NCI-H2171 treated with DMSO at 0.1 percent for 48 hours (cell line): ENCODE measurements around the gene AP1S1.
"Not testable (repeated sequence)": the region's sequence is repeated elsewhere in the genome, so short reads cannot be mapped to it uniquely, and the experiment has no call there.

Source experiments
- DNase-seq: peaks from one replicate; lab custom pipeline; 2025; lab: John Stamatoyannopoulos, UW

AP1S1 gene

DNA sequence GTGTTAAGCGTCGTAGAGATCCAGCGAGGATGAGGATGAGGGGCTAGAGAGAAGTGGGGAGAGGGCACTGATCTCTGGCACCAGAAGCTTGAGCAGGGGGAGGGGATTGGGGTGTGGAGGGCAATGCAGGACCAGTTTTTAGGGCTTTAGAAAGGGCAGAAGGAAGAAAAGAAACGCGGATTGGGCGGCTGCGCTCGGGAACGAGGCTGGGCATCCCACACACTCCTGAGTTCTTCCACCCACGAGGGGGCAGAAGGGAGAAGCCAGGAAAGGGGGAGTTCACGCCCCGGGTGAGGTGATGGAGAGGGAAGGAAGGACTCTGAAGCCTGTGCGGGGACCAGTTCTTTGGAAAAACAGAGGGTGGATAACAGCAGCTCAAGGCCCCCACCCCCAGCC, 17.2 kb downstream of the AP1S1 start:
- DNase-seq: no peak

DNA sequence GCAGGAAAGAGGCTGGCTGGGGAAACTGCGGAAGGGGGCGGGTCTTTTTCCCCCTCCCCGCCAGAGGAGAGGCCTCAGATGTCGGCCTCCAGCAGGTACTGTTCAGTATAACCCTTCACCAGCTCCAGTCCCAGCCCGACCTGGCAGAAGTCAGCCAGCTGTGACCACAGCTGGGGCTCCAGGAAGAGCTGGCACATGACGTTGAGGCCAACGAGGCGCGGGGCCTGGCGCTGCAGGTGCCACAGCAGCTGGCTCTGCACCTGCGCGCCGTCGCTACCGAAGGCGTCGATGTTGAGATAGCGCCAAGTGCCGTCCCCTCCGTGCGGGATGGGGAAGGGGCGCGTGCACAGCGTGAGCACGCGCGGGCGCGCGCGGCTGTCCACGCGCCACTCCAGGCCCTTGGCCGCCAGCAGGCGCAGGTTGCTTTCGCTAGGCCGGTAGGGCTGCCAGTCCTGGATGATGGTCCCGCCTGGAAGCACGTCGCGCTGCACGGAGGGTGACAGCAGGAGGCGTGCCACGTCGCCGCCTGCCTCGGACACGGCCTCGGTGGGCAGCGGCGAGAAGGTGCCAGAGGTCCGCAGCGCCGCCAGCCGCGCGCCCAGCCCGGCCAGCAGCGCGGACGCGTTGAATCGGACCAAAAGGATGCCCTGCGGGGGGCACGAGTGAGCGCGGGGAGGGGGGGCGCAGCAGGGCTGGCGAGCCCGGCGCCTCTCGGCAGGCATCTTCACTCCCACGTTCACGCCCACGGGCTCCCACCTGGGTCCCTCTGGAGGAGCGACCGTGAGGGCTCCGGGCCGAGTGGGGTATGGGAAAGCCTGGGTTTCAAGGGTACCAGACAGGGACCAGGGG, 18.0 kb downstream of the AP1S1 start:
- DNase-seq: peak; percentile 85

DNA sequence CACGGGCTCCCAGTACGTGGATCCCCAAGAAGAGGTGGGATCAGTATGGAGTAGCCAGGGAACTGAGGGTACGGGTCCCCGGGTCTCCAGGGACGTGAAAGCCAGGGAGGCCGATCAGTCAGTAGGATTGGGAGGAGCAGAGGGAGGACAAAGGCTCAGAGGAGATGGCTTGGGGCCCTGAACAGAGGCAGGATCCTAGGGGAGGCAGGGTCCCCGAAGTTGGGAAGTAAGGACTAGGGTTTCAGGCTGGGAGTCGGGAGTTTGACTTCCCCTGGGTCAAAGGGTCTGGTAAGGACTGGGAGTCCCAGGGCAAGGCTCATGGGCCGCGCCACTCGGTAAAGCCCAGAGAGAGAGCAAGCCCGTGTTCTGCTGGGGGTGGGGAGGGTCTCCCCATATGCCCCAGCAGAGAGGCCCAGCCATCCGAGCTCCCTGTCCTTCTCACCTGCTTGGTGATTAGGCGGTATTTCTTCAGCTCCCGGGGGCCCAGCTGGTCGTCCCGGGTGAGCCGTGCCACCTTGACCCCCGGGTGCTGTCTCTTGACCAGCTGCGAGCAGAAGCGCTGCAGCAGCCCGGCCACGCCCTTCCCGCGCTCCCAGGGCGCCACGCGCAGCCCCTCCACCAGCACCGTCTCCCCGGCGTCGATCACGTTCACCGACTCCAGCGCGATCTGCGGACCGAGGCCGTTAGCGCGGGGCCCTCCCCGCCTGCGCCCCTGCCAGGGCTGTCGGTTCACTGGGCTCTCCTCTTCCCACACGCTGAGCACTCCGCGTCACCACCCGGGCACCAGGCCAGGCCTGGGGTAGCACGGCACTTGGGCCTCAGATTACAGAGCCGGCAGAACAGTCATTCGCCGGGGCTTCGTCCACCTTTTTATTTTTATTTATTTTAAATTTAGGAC, 18.8 kb downstream of the AP1S1 start:
- peak; percentile 64 for DNase-seq

DNA sequence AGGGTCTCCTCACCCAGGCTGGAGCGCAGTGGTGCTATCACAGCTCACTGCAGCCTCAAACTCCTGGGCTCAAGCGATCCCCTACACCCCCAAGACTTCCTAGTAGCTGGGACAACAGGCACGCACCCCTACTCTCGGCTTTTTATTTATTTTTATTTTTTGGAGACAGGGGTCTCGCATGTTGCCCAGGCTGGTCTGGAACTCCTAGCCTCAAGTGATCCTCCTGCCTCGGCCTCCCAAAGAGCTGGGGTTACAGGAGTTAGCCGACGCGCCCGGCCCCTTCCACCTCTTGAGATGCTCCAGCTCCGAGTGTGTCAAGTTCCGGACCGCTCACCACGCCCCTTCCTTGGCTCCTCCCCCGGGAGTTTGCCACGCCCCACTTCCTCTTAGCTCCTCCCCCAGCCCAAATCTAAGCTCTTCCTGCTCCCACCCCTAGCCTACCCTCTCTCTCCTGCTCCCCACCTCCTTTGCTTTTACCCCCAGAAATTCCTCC, 19.5 kb downstream of the AP1S1 start:
- peak; percentile 27 for DNase-seq

DNA sequence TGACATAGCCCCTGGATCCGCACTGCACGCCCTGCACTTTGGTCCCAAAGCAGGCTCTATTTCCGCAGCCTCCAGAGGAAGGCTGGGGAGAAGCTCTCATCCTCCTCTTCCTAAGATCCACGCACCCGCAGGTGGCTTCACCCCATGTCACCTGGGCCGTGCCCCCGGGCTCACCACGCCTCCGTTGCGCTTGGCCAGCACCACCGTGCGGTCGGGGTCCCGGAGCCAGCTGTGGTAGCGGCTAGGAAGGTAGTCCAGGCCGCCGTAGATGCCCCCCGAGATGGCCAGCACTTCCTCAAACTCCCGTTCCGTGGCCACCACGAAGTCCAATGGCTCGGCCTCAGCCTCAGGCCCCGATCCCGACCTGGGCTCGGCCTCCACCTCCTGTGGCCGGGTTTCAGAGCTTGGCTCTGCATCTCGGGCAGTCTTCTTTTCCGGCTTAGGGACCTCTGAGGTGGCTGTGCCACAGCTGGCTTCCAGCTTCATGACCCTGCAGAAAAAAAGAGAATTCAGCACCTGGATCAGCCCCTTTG, 20.1 kb downstream of the AP1S1 start:
- no peak for DNase-seq

DNA sequence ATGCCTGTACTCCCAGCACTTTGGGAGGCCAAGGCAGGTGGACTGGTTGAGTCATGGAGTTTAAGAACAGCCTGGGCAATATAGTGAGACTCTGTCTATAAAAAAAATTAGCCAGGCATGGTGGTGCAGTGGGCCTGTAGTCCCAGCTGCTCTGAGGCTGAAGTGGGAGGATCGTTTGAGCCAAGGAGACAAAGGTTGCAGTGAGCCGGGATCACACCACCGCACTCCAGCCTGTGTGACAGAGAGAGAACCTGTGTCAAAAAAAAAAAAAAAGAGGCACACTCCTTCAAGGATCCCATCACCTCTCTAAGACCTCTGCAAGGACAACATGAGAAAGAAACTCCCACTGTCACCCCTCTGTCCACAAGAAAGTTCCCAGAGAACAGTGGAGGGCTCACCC, 21.4 kb downstream of the AP1S1 start:
- no peak for DNase-seq

DNA sequence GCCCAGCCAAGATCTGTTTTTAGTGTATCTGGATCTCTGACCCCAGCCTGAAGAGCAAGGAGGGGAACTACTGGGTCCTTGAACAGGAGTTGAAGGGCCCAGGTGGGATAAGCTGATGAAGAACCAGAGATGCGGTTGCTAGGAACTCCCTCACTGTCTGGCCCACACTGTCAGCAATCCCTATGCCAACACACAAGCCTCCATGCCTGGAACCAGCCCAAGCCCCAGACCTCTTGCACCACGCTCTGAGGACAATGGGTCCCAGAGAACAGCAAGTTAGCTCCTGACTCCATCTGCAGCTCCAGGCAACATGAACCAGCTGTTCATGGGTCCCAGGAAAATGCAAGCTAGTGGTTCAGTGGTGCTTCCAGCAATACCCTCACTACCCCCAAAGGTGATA, 23.4 kb downstream of the AP1S1 start:
- no peak for DNase-seq

DNA sequence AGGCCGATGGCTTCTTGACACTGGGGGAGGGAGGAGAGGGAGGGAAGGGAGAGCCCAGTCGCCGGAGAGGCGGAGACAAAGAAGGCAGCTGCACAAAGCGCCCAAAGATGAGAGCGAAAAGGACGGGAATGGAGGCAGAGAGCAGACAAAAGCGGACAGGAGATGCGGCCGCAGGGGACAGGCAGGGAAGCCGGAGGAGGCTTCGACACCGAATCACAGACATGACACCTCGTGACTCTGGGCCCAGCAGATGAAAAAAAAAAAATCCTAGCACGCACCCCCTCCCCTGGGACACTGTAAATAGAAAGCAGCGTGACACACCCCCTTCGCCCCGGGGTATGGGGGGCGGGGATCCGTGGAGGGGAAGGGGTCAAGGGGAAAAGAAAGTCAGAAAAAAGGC, 24.8 kb downstream of the AP1S1 start:
- peak; percentile 56 for DNase-seq

DNA sequence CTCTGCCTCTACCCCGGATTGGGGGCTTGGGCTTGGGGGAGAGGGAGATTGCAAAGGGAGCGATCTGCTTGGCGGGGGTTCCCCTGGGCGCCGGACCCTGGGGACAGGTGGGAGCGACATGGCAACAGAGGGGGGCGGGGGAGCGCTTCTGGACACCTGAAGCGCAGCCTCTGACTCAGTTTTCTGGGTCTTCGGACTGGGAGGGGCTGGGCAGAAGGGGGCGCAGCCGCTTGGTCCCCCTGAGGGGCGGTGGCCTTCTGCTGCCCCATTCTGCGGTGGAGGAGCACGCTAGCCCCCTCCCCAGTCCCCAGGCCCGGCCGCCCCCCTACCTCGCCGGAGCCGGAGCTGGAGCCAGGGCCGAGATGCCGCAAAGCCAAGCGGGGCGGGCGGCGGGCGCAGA, 25.4 kb downstream of the AP1S1 start:
- no peak for DNase-seq

DNA sequence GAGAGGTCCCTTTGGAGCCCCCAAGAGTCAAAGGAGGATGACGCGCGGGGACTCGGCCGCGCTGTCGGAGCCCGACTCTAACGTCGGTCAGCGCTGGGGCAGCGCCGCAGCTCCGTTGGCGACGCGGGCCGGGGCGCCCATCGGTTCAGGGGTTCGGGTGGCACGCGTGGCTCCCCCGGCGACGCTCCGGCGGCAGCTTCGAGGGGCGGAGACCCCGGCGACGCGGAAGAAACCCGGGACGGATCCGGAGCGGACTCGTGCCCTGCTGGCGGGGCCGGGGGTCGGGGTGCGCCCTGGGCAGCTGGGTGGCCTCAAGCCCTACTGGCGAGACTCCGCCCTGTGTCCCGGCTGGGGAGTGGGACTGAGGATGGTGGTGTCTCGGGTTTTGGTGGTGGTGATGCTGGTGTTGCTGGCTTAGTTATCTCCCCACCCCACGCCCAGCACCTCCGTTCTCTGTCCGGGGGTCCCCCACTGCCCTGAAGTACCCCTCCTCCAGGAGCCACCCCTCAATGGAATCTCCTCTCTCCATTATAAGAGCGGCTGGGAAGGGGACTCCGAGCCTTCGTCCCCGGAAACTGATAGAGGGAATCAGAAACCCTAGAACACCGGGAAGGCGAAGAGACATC, 26.0 kb downstream of the AP1S1 start, which contains the start of gene NAT16:
Gene NAT16, minus strand, starts transcription at position 164 of the 626 bp plus-strand sequence. CDS start 5,486 bp downstream, outside the sequence.
- no peak for DNase-seq

DNA sequence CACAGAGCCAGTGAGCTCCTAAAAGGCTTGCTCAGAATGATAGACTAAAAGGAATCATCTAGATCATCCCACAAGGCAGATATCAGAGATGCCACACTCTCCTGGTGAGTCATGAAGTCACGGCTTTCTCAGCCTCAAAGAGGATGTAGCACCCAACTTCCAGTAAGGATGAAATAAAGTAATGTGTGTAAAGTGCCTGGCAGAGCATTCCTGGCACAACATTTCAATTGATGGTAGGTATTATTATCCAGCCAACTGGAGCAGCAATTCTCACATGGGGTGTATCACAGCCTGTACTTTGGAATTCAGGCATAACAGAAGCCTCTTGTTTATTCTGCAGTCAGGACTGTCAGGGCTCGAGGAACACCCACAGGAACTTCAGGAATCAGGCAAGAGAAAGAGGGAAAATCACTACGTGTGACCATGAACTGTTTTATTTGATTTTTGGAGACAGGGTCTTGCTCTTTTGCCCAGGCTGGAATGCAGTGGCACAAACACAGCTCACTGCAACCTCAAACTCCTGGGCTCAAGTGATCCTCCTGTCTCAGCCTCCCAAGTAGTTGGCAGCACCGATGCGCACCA, 31.1 kb downstream of the AP1S1 start:
- no peak for DNase-seq

DNA sequence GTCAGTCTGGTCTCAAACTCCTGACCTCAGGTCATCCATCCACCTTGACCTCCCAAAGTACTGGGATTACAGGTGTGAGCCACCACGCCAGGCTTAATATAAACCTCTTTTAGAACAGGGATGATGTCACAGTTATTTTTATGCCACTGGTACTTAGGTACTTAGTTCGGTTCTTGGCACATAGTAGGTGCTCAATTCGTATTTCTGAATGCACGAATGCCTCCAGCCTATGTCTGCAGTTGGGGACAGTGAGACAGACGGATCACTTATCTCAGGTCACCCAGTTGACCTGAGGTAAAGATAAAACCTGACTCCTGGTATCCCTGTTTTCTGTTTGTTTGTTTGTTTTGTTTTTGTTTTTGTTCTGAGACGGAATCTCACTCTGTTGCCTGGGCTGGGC, 31.9 kb downstream of the AP1S1 start:
- DNase-seq: no peak

DNA sequence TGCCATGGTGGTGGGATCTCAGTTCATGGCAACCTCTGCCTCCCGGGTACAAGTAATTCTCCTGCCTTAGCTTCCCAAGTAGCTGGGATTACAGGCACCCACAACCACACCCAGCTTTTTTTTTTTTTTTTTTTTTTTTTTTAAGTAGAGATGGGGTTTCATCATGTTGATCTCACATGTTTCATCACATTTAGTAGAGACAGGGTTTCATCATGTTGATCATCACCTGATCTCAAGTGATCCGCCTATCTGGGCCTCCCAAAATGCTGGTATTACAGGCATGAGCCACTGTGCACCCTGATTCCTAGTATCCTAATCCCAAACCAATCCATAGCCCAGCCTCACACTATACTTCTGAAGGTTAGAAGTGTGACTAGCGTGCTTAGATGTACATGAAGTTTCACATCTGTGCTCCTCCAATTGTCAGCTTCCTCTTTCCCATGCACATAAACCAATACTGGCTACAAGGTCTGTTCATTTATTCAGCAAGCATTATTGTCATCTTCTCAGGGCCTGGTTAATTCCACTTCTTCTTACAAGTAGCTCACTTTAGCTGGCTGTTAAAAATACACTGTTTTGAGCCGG, 32.7 kb downstream of the AP1S1 start:
- DNase-seq: no peak

DNA sequence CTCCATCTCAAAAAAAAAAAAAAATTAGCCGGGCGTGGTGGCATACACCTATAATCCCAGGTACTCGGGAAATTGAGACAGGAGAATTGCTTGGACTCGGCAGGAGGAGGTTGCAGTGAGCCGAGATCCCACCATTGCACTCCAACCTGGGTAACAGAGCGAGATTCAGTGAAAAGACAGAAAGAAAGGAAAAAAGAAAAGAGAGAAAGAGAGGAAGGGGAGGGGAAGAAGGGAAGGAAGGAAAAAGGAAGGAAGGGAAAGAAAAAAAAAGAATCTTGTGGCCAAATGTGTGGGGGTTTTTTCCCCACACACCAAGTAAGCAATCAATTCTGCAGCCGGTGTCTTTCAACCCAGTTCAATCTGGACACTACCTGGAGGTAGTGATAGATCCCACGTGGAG, 34.8 kb downstream of the AP1S1 start:
- no peak for DNase-seq

DNA sequence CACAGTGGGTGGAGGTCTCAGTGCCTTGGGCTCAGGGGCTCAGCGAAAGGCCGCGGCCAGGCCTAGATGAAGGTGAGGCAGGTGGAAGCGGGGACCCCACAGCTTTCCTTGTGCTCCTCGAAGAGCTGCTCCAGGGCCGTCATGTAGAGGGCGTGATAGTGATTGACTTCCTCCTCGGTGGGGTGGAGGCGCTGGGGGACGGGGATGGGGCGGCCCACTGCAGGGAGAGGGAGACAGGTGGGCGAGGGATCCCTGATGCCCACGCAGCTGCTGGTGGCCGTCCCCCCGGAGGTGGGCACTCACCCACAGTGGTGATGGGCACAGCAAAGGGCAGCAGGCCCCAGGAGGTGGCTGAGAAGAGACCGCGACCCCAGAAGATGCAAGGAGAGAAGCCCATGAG, 41.6 kb downstream of the AP1S1 start:
- no peak for DNase-seq

DNA sequence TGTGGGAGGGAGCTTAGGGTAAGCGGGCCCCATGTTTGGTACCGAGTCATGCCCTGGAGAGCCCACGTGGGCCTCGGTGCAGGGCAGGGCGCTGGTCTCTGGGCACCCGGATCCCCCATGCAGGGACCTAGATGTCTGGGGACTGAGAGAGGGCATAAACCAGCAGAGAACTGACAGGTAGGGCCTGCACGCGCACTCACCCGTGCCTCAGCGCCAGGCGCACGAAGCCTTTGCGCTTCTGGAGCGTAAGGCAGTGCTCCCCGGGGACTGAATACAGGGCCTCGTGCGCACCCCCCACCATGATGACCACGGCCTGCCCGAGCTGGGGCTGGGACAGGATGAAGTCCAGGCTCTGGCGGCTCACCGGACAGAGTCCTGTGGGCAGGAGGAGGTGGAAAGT, 43.7 kb downstream of the AP1S1 start:
- DNase-seq: no peak

DNA sequence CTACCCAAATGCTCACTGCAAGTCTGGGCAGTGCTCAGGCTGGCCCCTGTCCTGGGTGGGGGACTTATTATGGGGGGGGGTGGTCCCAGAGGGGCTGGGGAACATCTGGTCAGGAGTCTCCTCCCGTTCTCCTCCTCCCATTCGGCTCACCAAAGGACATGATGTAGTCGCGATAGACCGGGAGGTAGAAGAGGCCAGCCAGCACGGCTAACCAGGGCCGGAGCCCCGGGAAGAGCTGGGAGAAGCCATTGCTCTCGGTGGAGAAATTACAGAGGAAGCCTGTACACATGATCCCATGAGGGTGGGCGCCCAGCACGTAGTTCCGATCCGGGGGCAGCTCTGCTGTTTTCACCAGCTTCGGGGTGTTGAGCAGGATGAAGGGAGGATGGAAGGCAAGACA, 44.2 kb downstream of the AP1S1 start:
- no peak for DNase-seq

DNA sequence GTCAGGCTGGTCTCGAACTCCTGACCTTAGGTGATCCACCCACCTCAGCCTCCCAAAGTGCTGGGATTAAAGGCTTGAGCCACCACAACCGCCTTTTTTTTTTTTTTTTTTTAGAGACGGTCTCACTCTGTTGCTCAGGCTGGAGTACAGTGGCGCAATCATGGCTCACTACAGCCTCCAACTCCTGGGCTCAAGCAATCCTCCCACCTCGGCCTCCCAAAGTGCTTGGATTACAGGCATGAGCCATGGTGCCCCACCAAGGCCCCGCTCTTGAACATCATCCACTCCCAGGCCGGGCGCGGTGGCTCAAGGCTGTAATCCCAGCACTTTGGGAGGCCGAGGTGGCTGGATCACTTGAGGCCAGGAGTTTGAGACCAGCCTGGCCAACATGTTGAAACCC, 45.2 kb downstream of the AP1S1 start:
- DNase-seq: not testable (repeated sequence)

DNA sequence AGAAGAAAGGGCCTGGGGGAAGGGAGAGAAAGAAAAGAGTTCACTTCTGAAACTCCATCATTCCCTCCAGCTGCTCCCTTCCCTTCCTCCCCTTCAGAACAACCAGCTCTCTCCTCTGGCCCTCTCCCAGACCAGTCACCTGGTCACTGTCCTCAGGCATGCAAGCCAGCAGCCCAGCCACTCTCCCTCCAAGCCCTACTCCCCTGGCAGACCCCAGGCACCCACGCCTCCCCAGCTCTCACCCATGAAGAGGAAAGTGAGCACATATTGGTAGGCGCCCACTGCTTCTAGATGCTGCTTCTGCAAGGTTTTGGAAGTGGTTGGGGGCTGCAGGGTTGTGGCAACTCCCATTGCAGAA, 46.2 kb downstream of the AP1S1 start:
- DNase-seq: no peak

DNA sequence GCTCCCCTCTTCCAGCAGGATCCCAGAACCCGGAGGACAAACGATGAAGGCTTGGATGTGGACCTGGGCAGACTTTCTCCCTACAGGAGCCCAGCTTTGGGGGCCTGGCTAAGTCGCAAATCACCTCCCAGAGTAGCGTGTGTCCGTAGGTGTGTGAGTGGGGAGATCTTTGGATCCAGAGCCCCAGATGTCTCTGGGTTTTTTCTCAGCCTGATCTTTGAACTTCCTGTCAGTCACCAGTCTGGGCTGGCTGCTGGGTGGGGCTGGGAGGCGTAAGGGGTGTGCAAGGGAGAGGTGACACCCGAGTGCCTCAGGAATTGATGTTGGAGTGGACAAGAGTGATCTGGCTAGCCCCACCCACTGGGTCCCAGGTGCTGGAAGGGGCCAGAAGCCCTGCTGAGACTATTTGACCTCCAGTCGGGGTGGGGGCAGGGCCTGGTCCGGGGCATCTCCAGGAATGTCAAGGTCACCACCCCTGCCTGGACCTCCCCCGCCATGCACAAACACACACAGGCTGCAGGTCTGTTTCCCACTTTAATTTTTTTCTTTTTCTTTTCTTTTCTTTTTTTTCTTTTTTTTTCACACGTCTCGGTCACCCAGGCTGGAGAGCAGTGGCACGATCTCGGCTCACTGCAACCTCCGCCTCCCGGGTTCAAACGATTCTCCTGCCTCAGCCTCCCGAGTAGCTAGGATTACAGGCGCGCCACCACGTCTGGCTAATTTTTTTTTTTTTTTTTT, 46.8 kb downstream of the AP1S1 start, which contains the start of gene MOGAT3:
Gene MOGAT3, minus strand, starts transcription at position 175 of the 738 bp plus-strand sequence. CDS start 182 bp downstream, outside the sequence.
- no peak for DNase-seq
